ENCODE measurements around the gene SLC8A2.

Gene SLC8A2

DNA sequence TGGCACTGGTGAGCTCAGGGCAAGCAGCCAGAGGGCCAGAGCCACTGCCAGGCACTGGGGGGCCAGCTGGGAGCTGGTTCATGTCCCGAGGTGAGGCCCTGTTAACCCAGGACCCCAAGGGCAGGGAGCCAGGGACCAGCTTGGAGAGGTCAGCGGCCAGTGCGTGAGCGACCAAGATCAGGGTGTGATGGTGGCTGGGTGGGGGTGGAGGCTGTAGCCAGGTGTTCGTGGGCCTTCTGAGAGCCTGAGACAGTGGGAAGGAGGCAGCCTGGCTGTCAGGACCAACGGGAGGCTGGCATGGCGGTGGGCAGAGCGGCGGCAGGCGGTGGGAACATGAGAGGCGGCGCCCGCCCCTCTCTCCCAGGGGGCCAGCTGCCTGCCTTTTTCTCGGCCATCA, 20.4 kb upstream of the SLC8A2 start:
- no peak overlapping the region for H3K4me3 ChIP-seq (ENCODE audit: low read depth, low read length)
- TF ChIP-seq, protein P1, sequence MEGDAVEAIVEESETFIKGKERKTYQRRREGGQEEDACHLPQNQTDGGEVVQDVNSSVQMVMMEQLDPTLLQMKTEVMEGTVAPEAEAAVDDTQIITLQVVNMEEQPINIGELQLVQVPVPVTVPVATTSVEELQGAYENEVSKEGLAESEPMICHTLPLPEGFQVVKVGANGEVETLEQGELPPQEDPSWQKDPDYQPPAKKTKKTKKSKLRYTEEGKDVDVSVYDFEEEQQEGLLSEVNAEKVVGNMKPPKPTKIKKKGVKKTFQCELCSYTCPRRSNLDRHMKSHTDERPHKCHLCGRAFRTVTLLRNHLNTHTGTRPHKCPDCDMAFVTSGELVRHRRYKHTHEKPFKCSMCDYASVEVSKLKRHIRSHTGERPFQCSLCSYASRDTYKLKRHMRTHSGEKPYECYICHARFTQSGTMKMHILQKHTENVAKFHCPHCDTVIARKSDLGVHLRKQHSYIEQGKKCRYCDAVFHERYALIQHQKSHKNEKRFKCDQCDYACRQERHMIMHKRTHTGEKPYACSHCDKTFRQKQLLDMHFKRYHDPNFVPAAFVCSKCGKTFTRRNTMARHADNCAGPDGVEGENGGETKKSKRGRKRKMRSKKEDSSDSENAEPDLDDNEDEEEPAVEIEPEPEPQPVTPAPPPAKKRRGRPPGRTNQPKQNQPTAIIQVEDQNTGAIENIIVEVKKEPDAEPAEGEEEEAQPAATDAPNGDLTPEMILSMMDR (IDR thresholded peaks at IDR 0.05; ENCODE audit: low read depth, low read length, missing control alignments), result no peak
- no peak for DNase-seq (ENCODE audit: low read depth)

DNA sequence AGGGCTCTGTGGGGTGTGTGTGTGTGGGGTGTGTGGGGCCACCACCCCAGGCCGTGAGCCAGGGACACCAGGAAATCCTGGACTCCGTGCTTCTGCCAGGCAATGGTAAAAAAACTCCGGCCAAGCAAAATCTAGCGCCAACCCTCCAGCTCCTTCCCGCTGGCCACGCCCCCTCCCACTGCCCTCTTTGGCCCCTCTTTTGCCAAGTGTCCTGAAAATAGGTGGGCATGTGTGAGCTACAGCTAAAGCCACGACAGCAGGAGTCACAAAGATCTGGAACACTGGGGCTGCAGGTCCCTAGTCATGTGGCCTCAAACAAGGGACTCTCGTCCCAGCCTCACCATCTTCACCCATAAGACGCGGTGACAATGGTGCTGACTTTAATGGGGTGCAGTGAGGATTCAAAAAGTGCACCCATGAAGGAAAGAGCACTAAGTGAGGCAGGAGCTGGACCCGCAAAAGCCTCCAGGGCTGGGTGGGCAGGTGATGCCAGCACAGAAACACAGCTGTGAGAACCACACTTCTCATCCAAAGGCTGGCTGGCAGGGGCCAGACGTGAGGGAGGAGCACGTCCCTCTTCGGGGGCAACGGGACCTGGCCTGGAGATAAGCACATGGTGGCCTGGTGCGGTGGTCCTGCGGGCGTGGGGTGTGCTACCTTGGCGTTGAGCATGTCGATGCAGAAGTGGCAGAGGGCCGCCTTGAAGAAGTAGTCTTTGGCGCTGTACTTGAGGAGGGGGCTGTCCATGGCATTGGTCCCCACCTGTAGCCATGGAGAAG, 19.9 kb upstream of the SLC8A2 start:
- no peak overlapping the region for H3K4me3 ChIP-seq (ENCODE audit: low read depth, low read length)
- no peak for DNase-seq (ENCODE audit: low read depth)
- TF ChIP-seq, protein P1 (IDR thresholded peaks at IDR 0.05; ENCODE audit: low read depth, low read length, missing control alignments), result no peak

DNA sequence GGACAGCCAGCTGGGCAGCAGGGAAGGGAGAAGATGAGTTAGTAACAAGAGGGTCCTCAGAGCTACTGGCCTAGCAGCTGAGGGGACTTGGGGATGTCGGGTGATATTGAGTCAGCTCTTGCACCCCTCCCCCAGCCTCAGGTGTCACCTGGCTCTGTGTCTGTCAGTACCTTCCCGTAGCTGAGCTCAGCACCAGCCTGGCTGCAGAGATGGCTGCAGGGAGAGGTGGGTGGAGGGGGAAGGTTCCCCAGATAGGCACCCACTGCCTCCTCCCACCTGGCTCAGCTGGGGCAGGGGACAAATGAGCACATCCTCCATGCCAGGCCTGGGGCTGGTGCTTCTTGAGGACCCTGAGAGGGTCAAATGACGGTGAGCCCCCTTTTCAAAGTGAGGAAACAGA, 19.2 kb upstream of the SLC8A2 start:
- H3K4me3 ChIP-seq (ENCODE audit: low read depth, low read length), result no peak overlapping the region
- TF ChIP-seq, protein P1 (IDR thresholded peaks at IDR 0.05; ENCODE audit: low read depth, low read length, missing control alignments), result no peak
- DNase-seq (ENCODE audit: low read depth), result no peak

DNA sequence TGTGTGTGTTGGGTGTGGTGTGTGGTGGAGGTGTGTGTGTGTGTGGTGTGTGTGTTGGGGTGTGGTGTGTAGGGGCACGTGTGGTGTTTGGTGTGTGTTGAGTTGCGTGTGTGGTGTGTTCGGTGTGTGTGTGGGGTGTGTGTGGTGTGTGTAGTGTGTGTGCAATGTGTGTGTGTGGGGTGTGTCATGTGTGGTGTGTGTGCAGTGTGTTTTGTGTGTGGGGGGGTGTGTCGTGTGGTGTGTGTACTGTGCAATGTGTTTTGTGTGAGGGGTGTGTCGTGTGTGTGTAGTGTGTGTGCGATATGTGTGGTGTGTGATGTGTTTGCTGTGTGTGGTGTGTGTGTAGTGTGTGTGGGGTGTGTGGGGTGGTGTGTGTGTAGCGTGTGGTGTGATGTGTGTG, 18.3 kb upstream of the SLC8A2 start:
- TF ChIP-seq, protein P1 (IDR thresholded peaks at IDR 0.05; ENCODE audit: low read depth, low read length, missing control alignments), result no peak
- no peak overlapping the region for H3K4me3 ChIP-seq (ENCODE audit: low read depth, low read length)
- no peak for DNase-seq (ENCODE audit: low read depth)

DNA sequence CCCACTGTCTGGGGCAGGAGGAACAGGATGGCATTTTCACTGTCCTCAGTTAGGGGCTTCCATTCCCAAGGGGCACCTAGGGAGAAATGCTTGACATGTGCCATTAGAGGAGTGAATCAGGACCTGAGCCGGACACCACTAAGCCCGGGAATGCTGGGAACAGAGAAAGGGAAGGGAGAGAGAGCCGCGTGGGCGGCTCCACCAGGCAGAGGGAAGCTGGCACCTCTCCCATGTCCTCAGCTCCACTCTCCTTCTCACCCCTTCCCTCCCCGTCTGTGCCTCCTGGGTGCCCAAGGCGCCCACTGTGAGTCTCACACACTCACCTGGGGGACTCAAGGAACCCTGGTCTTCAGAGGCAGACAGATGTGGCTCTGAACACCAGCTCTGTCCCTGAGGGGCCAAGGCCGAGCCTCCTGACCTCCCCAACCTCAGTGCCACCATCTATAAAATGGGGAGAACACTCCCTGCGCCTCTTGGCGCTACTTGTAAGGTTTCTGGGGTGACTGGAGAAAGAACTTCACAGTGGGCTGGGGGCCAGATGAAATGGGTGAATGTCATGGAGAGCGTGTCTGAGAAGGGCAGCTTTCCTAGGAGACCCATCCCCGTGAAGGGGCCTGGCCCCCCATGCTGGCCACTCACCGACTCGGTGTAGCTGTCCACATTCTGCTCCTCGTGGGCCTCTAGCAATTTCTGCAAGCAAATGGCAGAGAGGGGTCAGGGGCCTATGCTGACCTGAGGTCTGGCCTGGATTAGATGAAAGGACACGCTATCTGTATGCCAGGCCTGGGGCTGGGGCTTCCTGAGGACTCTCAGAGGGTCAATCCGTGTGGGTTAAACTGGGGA, 17.6 kb upstream of the SLC8A2 start:
- no peak for DNase-seq (ENCODE audit: low read depth)
- TF ChIP-seq, protein P1 (IDR thresholded peaks at IDR 0.05; ENCODE audit: low read depth, low read length, missing control alignments), result no peak
- H3K4me3 ChIP-seq (ENCODE audit: low read depth, low read length), result no peak overlapping the region

DNA sequence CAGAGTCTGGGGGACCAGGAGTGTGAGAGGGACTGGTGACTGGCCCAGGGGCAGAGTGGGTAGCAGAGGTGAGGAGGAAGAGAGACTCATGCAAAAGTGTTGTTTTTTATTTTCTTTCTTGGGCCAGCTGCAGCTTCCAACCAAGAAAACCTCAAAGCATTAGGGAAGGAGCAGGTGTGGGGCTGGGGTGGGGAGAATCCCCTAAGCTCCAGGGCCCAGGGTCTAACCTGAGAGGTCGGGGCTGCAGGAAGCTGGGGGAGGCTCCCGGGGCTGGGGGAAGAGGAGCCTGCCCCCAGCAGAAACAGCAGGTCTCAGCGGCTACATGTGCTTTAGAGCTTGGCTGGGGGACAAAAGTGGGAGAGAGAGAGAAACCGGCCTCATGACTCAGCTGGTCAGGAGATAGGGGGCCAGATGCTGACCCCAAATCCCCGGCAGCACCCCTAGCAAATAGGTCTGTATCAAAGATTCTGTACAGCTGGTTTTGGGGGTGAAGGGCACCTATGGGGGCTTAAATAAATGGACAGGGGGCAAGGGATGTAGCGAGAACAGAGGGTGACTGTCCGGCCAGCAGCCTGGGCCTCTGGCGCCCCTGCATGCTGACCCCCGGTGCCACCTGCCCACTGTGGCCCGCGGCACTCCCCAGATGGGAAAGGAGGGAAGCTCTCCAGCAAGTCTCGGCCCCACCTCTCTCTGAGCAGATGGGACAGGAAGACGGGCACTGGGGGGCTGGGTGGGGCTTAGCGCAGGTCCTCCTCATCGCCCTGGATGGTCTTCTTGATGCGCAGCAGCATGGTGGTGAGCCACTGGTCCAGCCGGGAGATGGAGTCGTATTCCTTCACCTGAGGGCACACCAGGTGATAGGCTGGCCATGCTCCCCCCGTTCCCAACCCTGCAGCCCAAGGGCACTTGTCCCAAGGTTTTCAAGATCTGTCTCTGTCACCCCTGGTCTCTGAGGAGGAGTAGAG, 16.1 kb upstream of the SLC8A2 start:
- no peak for DNase-seq (ENCODE audit: low read depth)
- TF ChIP-seq, protein P1 (IDR thresholded peaks at IDR 0.05; ENCODE audit: low read depth, low read length, missing control alignments), result no peak
- H3K4me3 ChIP-seq (ENCODE audit: low read depth, low read length), result no peak overlapping the region
